Right ventricle myocardium inferior (tissue), 1 donor: ENCODE data around the gene SHQ1. TPM values are rescaled to one million over a fixed set of nuclear protein-coding genes. Genes with fewer than 3 reads are reported as not detected.
"Not testable (repeated sequence)": the region's sequence is repeated elsewhere in the genome, so short reads cannot be mapped to it uniquely, and the experiment has no call there.

Experiments
- ATAC-seq: fragments of 200-7000 bp; cut with Tn5 transposase; one replicate; pipeline ENCODE4 v1.9.1; 2020; ENCODE audit warnings: mild to moderate bottlenecking, moderate library complexity
- DNase-seq: peaks from one replicate; pipeline ENCODE4 v3.0.0; 2021; ENCODE audit errors: missing footprints
- intact Hi-C: fragments of 100-400 bp; cut with DNase I; formaldehyde crosslinking; loops from one replicate; pipeline ENCODE4 v1.11.0; 2022
- total RNA-seq: library from RNA; stranded (reverse); fragmentation: NEBNext Ultra II Directional; extraction: Animal tissue kit (Norgen Biotek cat#: 25700); gene quantifications from one replicate; pipeline ENCODE4 v1.2.1, GENCODE V29; 2021
- donor health status: DM: no; HTN: yes; CAD: no; lungs with severe emphysema.

SHQ1 gene
- total RNA-seq, 1 donor from 2014 or later, result 13.8 TPM

GRCh38 chr3:72768006-72768441, 80.2 kb downstream of the SHQ1 start:
- intact Hi-C loops, result no loop called here
- no peak for ATAC-seq
- no peak for DNase-seq

GRCh38 chr3:72766866-72767265, 81.4 kb downstream of the SHQ1 start:
- ATAC-seq (no peak), DNase-seq (no peak)
- intact Hi-C loops, result no loop called here

DNA sequence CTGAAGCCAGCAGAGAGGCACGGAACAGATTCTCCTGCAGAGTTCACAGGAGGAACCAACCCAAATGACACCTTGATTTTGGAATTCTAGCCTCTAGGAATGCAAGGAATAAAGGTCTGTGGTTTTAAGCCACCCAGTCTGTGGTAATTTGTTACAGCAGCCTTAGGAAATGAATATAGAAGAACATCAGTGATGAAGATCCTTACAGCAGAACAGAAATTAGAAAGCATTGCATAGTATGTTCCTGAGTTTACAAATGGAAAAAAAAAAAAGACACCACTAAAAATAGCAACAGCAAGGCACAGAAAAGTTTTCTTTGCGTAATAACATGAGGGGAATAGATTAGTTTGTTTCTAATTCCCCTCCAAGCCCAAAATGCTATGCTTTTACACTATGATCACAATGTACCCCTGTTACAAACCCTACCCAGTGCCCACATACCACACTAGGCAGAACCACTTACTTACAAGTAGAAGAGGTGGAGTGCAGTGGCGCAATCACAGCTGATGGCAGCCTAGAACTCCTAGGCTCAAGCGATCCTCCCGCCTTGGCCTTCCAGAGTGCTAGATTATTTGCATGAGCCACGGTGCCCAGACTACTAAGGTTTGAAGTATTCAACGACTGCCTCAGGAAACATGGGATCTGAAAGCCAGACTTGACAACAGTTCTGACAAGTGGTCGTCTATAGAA, 84.3 kb downstream of the SHQ1 start:
- intact Hi-C loops, result no loop called here
- DNase-seq (no peak), ATAC-seq (peak; percentile 31)

DNA sequence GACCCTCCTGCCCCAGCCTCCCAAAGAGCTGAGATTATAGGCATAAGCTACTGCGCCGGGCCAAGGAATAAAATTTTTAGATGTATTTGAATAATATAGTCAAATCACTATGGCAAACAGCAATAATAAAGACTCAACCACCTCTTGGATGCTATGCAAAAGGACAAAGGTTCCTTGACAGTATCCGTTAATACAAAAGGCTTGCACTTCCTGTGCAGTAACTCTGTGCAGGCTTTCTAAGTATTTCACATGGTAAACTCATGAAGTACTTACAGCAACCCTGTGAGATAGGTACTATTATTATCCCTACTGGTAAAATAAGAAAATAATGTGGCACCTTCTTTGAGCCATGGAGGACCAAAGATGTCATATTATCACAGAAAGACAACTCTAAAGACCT, 86.8 kb downstream of the SHQ1 start:
- intact Hi-C loops, result no loop called here
- no peak for ATAC-seq
- no peak for DNase-seq

- DNase-seq (no peak), ATAC-seq (no peak)
- intact Hi-C loops, result no loop called here
Observed at GRCh38 chr3:72760225-72760624, 88.0 kb downstream of the SHQ1 start.

- ATAC-seq (no peak), DNase-seq (no peak)
- intact Hi-C loops, result no loop called here
Observed at GRCh38 chr3:72756900-72757299, 91.3 kb downstream of the SHQ1 start.

- ATAC-seq (no peak), DNase-seq (no peak)
- intact Hi-C loops, result no loop called here
Observed at GRCh38 chr3:72754582-72754981, 93.7 kb downstream of the SHQ1 start.

DNA sequence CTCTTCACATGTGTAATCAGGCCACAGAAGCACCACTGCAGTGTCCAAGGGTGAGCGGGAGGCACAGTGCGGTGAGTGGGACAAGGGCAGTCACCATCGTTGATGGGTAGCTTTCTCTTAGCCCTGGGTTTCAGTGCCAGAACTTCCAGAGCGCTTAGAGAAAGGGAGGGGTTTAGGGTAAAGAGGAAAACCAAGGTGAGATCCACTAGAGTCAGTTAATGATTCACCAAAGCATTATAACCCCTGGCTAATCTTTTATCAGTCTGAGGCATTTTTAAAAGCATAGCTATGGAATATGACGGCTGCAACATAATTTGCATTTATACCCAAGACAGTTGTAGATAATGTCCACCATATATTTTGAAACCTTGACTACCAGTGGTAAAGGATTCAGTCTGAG, 94.8 kb downstream of the SHQ1 start:
- intact Hi-C loops, result no loop called here
- no peak for DNase-seq
- ATAC-seq, result no peak

GRCh38 chr3:72750405-72750965, 97.8 kb downstream of the SHQ1 start:
- ATAC-seq (no peak), DNase-seq (no peak)
- intact Hi-C loops, result no loop called here

DNA sequence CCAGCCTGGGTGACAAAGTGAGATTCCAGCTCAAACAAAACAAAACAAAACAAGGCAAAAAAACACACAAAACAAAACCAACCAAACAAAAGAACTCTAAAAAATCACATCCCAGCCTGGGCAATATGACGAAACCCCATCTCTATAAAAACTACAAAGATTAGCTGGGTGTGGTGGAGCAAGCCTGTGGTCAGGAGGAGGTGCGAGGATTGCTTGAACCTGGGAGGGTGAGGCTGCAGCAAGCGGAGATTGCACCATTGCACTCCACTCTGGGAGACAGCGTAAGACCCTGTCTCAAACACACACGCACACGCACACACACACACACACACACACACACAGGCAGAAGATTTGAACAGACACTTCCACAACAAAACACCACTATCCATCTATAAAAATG, 99.6 kb downstream of the SHQ1 start:
- ATAC-seq (no peak), DNase-seq (no peak)
- intact Hi-C loops, result no loop called here

GRCh38 chr3:72746430-72747411, 101.5 kb downstream of the SHQ1 start:
- intact Hi-C loops, result no loop called here
- ATAC-seq (no peak), DNase-seq (no peak)

DNA sequence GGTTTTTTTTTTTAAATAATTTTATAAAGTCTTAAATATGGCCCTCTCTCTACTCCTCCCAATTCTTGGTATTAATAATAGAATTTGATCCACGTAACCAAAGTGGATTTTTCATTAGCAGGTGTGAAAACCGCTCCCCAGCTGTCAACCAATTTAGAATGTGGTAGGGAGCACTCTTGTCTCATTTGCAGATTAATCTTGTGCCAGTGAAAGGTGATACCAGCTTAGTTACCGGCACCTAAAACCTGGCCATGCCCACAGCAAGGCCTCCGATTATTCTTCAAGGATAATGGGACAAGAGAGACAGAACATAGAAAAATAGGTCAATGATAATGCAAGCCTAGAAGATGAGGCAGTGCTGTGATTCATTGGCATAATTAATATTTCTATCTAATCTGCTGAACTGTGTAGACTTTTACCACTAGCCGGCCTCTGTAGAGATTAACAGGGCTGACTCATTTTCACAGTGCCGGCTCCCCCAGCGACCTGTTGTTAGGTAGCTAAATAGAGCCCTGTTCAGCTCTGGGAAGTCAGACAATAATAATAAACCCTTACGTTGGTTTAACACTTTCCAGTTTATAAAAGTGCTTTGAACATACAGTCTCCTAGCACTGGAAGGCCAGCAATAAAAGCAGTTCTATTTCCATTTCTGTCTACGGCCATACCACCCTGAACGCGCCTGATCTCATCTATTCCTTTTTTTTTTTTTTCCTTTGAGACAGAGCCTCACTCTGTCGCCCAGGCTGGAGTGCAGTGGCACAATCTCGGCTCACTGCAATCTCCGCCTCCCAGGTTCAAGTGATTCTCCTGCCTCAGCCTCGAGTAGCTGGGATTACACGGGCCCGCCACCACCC, 102.9 kb downstream of the SHQ1 start:
- no peak for ATAC-seq
- no peak for DNase-seq
- intact Hi-C loops, result no loop called here

DNA sequence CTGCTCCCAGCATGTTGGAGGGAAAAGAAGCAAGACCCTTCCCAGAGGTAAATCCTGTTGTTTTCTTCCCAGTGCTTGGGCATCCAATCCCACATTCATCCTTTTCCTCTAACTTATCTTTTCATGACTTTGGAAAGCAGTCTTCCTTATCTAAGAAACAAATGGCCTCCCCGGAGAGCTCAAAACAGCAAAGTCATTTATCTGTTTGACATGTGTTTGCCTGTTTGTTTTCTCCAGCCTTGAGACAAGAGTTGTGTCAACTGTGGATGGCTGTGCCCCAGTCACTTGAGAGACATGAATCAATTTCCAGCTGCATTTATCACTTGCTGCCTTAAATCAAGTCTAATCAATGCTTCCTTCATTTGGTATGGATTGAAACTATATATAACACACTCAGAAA, 103.9 kb downstream of the SHQ1 start:
- ATAC-seq, result no peak
- no peak for DNase-seq
- intact Hi-C loops, result no loop called here

DNA sequence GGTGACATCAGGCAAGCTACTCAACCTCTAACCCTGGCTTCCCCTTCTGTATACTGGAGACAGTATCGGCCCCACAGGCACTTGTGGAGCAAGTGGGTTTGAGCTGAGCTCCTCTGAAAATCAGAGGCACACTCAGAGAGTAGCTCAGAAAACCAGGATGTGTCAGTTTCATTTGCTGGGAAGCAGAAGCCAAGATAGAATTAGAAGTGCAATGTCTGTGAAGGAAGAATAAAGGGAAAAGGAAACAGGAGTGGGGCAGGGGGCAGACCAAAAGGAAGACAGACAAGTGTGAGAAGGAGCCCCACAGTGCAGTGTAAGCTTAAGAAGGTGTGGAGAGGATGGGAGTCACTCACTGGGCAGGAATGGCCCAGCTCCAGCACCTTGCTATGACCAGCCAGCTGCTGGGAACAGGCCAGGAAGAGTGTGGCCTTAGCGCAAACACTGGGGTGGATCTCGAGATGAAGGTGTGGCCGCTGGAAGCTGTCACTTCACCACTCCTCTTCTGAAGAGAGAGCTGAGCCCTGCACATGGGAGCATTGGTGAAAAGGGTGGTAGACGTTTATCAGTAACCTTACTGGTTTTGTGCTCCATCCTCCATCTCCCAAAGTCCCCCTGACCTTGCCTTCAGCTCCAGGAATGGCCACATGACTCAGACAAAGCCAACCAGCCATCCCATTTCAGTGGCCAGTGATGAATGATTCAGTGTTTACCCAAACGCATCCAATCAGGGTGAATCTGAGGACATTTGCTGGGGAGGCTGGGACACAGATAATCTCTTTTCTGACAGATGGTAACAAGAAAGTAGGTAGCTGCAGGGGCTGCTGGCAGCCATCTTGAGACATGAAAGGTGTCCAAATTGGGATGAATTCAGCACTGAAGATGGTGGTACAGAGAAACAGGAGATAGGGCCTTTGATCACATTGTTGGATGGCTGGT, 108.4 kb downstream of the SHQ1 start:
- no peak for ATAC-seq
- DNase-seq, result no peak
- intact Hi-C loops, result no loop called here

DNA sequence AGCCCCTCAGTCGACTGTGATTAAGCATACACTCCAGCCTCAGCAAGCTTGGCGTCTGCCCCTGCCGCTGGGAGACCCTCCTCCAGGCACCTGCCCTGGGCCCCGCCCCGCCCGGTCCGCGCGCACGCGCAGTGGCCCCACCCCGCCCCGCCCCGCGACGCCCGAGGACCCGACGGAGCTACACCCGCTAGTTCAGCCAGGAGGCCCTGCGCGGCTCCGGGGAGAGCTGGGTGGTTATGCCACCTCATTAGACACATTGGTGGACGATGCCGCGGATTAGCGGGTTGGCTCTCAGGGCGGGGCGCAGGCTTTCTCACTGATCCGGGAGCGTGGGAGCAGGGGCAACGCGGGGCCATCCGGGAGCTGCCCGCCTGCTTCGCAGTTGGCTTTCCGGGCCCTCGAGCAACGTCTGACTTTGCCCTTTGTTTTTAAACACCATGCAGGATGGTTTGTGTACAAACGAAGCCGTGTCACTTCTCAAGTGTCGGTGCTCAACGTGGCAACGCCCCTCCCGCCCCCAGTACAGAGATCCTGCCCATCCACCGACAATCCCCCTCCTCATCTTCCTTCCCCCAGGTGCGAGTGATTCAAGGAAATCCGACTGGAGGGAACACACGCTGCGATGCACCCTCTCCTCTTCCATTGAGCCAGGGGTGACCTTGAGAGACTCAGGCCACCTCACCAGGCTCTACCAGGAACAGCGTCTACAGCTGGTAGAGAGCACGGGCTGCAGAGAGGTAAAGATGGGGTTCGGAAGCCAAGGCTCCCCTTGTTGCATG, 109.3 kb downstream of the SHQ1 start:
- DNase-seq (peak; percentile 78), ATAC-seq (peak; percentile 78)
- intact Hi-C loops, result no loop called here

GRCh38 chr3:72735072-72735471, 113.2 kb downstream of the SHQ1 start:
- ATAC-seq, intact Hi-C loops, DNase-seq: not testable (repeated sequence)

- no peak for ATAC-seq
- no peak for DNase-seq
- intact Hi-C loops, result no loop called here
Observed at GRCh38 chr3:72733676-72734075, 114.6 kb downstream of the SHQ1 start.
